Right lobe of liver (tissue), 4 donors: ENCODE results near the gene CYFIP2.

Experiments
- POLR2A ChIP-seq: fragments of 450-650 bp; IDR thresholded peaks from one replicate; pipeline ENCODE4 v1.6.1; 2017; ENCODE audit warnings: antibody characterized with exemption, mild to moderate bottlenecking
- TF ChIP-seq, protein P1 (sequence below), 4 donors: fragments of 200-600 bp in 3 of 4; fragments of 450-650 bp in 1 of 4; IDR thresholded peaks; one replicate each; pipeline versions ENCODE4 v1.5.1 to v1.8.0; 2016 to 2022; ENCODE audit warnings: antibody characterized with exemption in 4 of 4, mild to moderate bottlenecking in 2 of 4
- donor health status: DM: no; HTN: no; CAD: no.
- donor health status: DM: no; HTN: no; CAD: no.
- donor health status: DM: no; HTN: yes; CAD: no.

DNA sequence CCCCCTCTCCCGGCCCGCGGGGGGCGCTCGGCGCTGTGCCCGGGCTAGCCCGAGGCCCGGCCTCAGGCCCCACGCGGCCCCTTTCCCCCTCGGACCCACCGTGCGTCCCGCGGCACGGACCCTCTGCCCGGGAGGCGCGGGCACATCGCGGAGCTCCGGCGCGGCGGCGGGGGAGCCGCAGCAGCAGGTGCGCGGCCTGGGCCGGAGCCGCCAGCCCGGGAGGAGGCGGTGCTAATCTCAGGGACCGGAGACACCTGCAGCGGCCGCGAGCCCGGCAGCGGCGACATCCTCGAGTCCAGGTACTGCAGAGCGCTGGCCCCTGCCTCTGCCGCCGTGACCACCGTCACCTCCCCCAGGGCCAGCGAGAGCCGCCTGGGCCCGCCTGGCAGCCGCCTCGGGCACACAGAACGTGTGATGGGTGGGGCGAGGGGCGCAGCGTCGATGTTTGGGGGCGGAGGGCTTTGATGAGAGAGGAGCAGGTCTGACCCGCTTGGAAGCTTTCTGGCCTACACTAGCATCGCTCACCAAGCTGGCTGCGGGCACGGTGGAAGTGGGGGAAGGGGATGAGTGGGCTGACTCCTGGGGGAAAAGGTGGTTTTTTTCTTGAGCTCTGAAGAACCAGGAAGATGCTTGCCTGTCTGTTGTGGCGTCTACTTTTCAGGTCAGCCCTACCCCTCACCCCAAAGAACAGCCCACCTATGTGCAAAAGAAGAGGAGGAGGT, 524 bp downstream of the CYFIP2 start:
- TF ChIP-seq, protein P1, sequence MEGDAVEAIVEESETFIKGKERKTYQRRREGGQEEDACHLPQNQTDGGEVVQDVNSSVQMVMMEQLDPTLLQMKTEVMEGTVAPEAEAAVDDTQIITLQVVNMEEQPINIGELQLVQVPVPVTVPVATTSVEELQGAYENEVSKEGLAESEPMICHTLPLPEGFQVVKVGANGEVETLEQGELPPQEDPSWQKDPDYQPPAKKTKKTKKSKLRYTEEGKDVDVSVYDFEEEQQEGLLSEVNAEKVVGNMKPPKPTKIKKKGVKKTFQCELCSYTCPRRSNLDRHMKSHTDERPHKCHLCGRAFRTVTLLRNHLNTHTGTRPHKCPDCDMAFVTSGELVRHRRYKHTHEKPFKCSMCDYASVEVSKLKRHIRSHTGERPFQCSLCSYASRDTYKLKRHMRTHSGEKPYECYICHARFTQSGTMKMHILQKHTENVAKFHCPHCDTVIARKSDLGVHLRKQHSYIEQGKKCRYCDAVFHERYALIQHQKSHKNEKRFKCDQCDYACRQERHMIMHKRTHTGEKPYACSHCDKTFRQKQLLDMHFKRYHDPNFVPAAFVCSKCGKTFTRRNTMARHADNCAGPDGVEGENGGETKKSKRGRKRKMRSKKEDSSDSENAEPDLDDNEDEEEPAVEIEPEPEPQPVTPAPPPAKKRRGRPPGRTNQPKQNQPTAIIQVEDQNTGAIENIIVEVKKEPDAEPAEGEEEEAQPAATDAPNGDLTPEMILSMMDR (IDR thresholded peaks at IDR 0.05) = peak in 1 of 4 donors; percentile 19
- no peak for TF ChIP-seq POLR2A
